Gastrocnemius medialis (tissue), 4 donors: Measurements from ENCODE around the gene ALK. TPM values are rescaled to one million over a fixed set of nuclear protein-coding genes. Genes with fewer than 3 reads are reported as not detected.
A peak's percentile ranks its signal among the peaks of the same experiment; 100 is the strongest.

Experiments used
- ATAC-seq, 2 donors: fragments of 150-250 bp; one replicate each; pipeline ENCODE4 v1.9.1; 2016
- DNase-seq, 2 donors: peaks; one replicate each; pipeline ENCODE4 v3.0.0-alpha.2; 2019
- H3K27ac ChIP-seq, 4 donors: fragments of 200-600 bp; sonication (generic); 1 replicate in 1 of 4; 2 replicates in 3 of 4; pipeline ENCODE4 v1.5.1; 2016 to 2018; ENCODE audit warnings: mild to moderate bottlenecking in 2 of 4, moderate library complexity in 1 of 4
- H3K27me3 ChIP-seq, 3 donors: fragments of 200-600 bp; sonication (generic) in 2 of 3; 1 replicate in 1 of 3; 2 replicates in 2 of 3; pipeline versions ENCODE4 v1.5.1 to v1.6.0; 2016 to 2019; ENCODE audit warnings: mild to moderate bottlenecking in 1 of 3, moderate library complexity in 1 of 3
- H3K36me3 ChIP-seq, 2 donors: fragments of 200-600 bp; sonication (generic) in 1 of 2; one replicate each; pipeline ENCODE4 v1.5.1; 2017 to 2018
- H3K4me1 ChIP-seq, 2 donors: fragments of 200-600 bp; sonication (generic) in 1 of 2; one replicate each; pipeline ENCODE4 v1.5.1; 2016 to 2017; ENCODE audit warnings: mild to moderate bottlenecking in 2 of 2
- H3K4me3 ChIP-seq, 4 donors: fragments of 200-600 bp; sonication (generic) in 3 of 4; 1 replicate in 1 of 4; 2 replicates in 3 of 4; pipeline ENCODE4 v1.5.1; 2016 to 2019; ENCODE audit warnings: mild to moderate bottlenecking in 2 of 4
- H3K9me3 ChIP-seq, 3 donors: fragments of 200-600 bp; sonication (generic) in 2 of 3; 1 replicate in 1 of 3; 2 replicates in 2 of 3; pipeline ENCODE4 v1.5.1; 2016 to 2019
- CTCF ChIP-seq, 5 experiments: fragments of 450-650 bp in 3 of 5; fragments of 200-600 bp in 2 of 5; sonication (generic) in 2 of 5; IDR thresholded peaks in 4 of 5; conservative IDR thresholded peaks in 1 of 5; 1 replicate in 4 of 5; 2 replicates in 1 of 5; pipeline ENCODE4 v1.5.1; 2016 to 2019; ENCODE audit warnings: antibody characterized with exemption in 5 of 5, mild to moderate bottlenecking in 3 of 5, moderate library complexity in 3 of 5
- POLR2A ChIP-seq, 2 donors: fragments of 450-650 bp; IDR thresholded peaks; one replicate each; pipeline ENCODE4 v1.6.1; 2017; ENCODE audit warnings: antibody characterized with exemption in 2 of 2, mild to moderate bottlenecking in 2 of 2, moderate library complexity in 2 of 2
- in situ Hi-C, 4 donors: fragments of 200-750 bp; cut with MboI; loops; one replicate each; pipeline versions ENCODE4 v1.15.0 to v1.8.0; 2017; ENCODE audit warnings: low sequenced_read_pairs in 4 of 4
- intact Hi-C: fragments of 100-400 bp; cut with DNase I; formaldehyde crosslinking; loops from one replicate; pipeline ENCODE4 v1.15.1; 2023; ENCODE audit warnings: low total_unique reads
- total RNA-seq, 4 donors: library from RNA; depleted of rRNA; stranded (reverse); fragments of >200 nt; gene quantifications; one replicate each; pipeline versions ENCODE4 v1.1.0 to v1.2.3, GENCODE V29; 2016

Gene ALK
- total RNA-seq, 4 donors from 2014 or later, result not detected

GRCh38 chr2:29942711-29943110, 21.3 kb upstream of the ALK start:
- Histone ChIP-seq H3K4me3 (no peak overlapping the region), H3K27ac (no peak overlapping the region), H3K9me3 (no peaks in the 10 kb centered on the region), H3K27me3 (no peaks in the 10 kb centered on the region), H3K36me3 (no peaks in the 10 kb centered on the region), H3K4me1 (no peaks in the 10 kb centered on the region)
- in situ Hi-C loops, result no loop called here
- no peak for TF ChIP-seq POLR2A (IDR thresholded peaks at IDR 0.05)
- TF ChIP-seq CTCF (IDR thresholded peaks at IDR 0.05 in 4 of 5, conservative IDR thresholded peaks at IDR 0.05 in 1 of 5), result no peak
- intact Hi-C loops, result no loop called here
- ATAC-seq (no peak), DNase-seq (no peak)

GRCh38 chr2:29940706-29941105, 19.3 kb upstream of the ALK start:
- no peak overlapping the region for H3K4me3 ChIP-seq
- in situ Hi-C loops (no loop called here), intact Hi-C loops (no loop called here)
- DNase-seq (no peak), ATAC-seq (no peak)
- TF ChIP-seq CTCF (IDR thresholded peaks at IDR 0.05 in 4 of 5, conservative IDR thresholded peaks at IDR 0.05 in 1 of 5), result no peak
- TF ChIP-seq POLR2A (IDR thresholded peaks at IDR 0.05), result no peak
- H3K27ac ChIP-seq, result no peak overlapping the region
- no peaks in the 10 kb centered on the region for H3K9me3 ChIP-seq
- H3K27me3 ChIP-seq, result no peaks in the 10 kb centered on the region
- no peaks in the 10 kb centered on the region for H3K4me1 ChIP-seq
- H3K36me3 ChIP-seq, result no peaks in the 10 kb centered on the region

GRCh38 chr2:29936020-29936419, 14.6 kb upstream of the ALK start:
- intact Hi-C loops, result no loop called here
- H3K27ac ChIP-seq, result no peak overlapping the region
- no peak overlapping the region for H3K4me3 ChIP-seq
- TF ChIP-seq CTCF (IDR thresholded peaks at IDR 0.05 in 4 of 5, conservative IDR thresholded peaks at IDR 0.05 in 1 of 5) (no peak), POLR2A (IDR thresholded peaks at IDR 0.05) (no peak)
- peaks cover 0 to 10% (median 0%) of the 10 kb centered on the region in 3 donors for H3K27me3 ChIP-seq
- no peaks in the 10 kb centered on the region for H3K4me1 ChIP-seq
- H3K9me3 ChIP-seq, result no peaks in the 10 kb centered on the region
- in situ Hi-C loops, result no loop called here
- no peaks in the 10 kb centered on the region for H3K36me3 ChIP-seq
- DNase-seq, result no peak
- ATAC-seq, result no peak

- no peaks in the 10 kb centered on the region for H3K9me3 ChIP-seq
- intact Hi-C loops (no loop called here), in situ Hi-C loops (no loop called here)
- H3K27ac ChIP-seq, result no peak overlapping the region
- H3K4me1 ChIP-seq, result no peaks in the 10 kb centered on the region
- H3K4me3 ChIP-seq, result no peak overlapping the region
- no peak for ATAC-seq
- no peaks in the 10 kb centered on the region for H3K36me3 ChIP-seq
- no peak for DNase-seq
- TF ChIP-seq CTCF (IDR thresholded peaks at IDR 0.05 in 4 of 5, conservative IDR thresholded peaks at IDR 0.05 in 1 of 5) (no peak), POLR2A (IDR thresholded peaks at IDR 0.05) (no peak)
- peaks cover 0 to 10% (median 0%) of the 10 kb centered on the region in 3 donors for H3K27me3 ChIP-seq
Observed at GRCh38 chr2:29931818-29932217, 10.4 kb upstream of the ALK start.

GRCh38 chr2:29923110-29923721, 1.8 kb upstream of the ALK start:
- in situ Hi-C loops, result no loop called here

More at GRCh38 chr2:29923110-29923721, 1.8 kb upstream of the ALK start:
- H3K27me3 ChIP-seq, result peaks cover 33 to 56% (median 46%) of the 10 kb centered on the region in 3 donors
- TF ChIP-seq POLR2A (IDR thresholded peaks at IDR 0.05) (no peak), CTCF (IDR thresholded peaks at IDR 0.05 in 4 of 5, conservative IDR thresholded peaks at IDR 0.05 in 1 of 5) (peak; percentile 50 to 84 (median 63))
- DNase-seq (peak; percentile 15 to 41), ATAC-seq (peak in 1 of 2 donors; percentile 38)
- no peak overlapping the region for H3K27ac ChIP-seq
- H3K4me1 ChIP-seq, result peaks cover 10 to 12% of the 10 kb centered on the region in 2 donors
- no peaks in the 10 kb centered on the region for H3K9me3 ChIP-seq
- intact Hi-C loops, result loop anchor here (2.0 to 5.0 kb wide), 2 partner anchors 104 to 194 kb away; no protein-coding TSS in a partner anchor
- H3K36me3 ChIP-seq, result no peaks in the 10 kb centered on the region
- H3K4me3 ChIP-seq, result no peak overlapping the region
